ENCODE results near the gene TUBA3E.
"Not testable (repeated sequence)": the region's sequence is repeated elsewhere in the genome, so short reads cannot be mapped to it uniquely, and the experiment has no call there.

Gene TUBA3E

GRCh38 chr2:130150181-130151144 lies 47.8 kb downstream of the TUBA3E start:
- DNase-seq (ENCODE audit: extremely low read depth in 1 of 2, low read depth in 1 of 2), result no peak

- DNase-seq (ENCODE audit: extremely low read depth in 1 of 2, low read depth in 1 of 2), result not testable (repeated sequence)
Observed at GRCh38 chr2:130148515-130148914, 49.7 kb downstream of the TUBA3E start.

- DNase-seq (ENCODE audit: extremely low read depth in 1 of 2, low read depth in 1 of 2), result peak; percentile 5 to 36
Observed at GRCh38 chr2:130145006-130145414, 53.2 kb downstream of the TUBA3E start, which contains the start of gene CCDC74B. Gene CCDC74B (minus strand): TSS chr2:130145112. CDS start chr2:130144996, 116 bp downstream.

- DNase-seq (ENCODE audit: extremely low read depth in 1 of 2, low read depth in 1 of 2), result not testable (repeated sequence)
Observed at GRCh38 chr2:130143266-130144039, 54.8 kb downstream of the TUBA3E start.

- not testable (repeated sequence) for DNase-seq (ENCODE audit: extremely low read depth in 1 of 2, low read depth in 1 of 2)
Observed at GRCh38 chr2:130142396-130143265, 55.6 kb downstream of the TUBA3E start.
